Measurements from ENCODE around the gene ATP5F1D. TPM values are rescaled to one million over a fixed set of nuclear protein-coding genes. Genes with fewer than 3 reads are reported as not detected.

Gene ATP5F1D
- total and polyA plus RNA-seq, 4 donors, result 27.1 to 266 (median 187) TPM

GRCh38 chr19:1236576-1236975, 5.0 kb upstream of the ATP5F1D start:
- H3K4me1 ChIP-seq (ENCODE audit: control insufficient read depth in 5 of 5, insufficient read depth in 5 of 5, low read length in 5 of 5), result peaks cover 0 to 34% (median 12%) of the 10 kb centered on the region in 5 donors
- no peak for TF ChIP-seq CTCF (IDR thresholded peaks at IDR 0.05; ENCODE audit: control extremely low read depth, extremely low read depth)
- no peak overlapping the region for H3K9ac ChIP-seq (ENCODE audit: insufficient read depth in 1 of 2, low read length in 2 of 2)
- 21 to 62% methylated on average over 5 to 39 of the region's 42 CpGs for WGBS, 2 donors
- no peak overlapping the region for H3K4me3 ChIP-seq
- no peaks in the 10 kb centered on the region for H3K36me3 ChIP-seq (ENCODE audit: control insufficient read depth in 4 of 4, insufficient read depth in 4 of 4, low read length in 4 of 4)
- no peaks in the 10 kb centered on the region for H3K9me3 ChIP-seq (ENCODE audit: control insufficient read depth in 4 of 4, insufficient read depth in 3 of 4, low read length in 3 of 4)
- peak in 1 of 3 donors; percentile 6 for DNase-seq
- no peaks in the 10 kb centered on the region for H3K27me3 ChIP-seq (ENCODE audit: control insufficient read depth in 3 of 3, insufficient read depth in 3 of 3, low read length in 2 of 3)
- no peak for ATAC-seq (ENCODE audit: insufficient read depth, low FRiP score)
- H3K27ac ChIP-seq (ENCODE audit: low read depth in 1 of 2, low read length in 1 of 2), result no peak overlapping the region

GRCh38 chr19:1237027-1237659, 4.4 kb upstream of the ATP5F1D start:
- Histone ChIP-seq H3K4me3 (peak overlapping the region; percentile 29), H3K9me3 (ENCODE audit: control insufficient read depth in 4 of 4, insufficient read depth in 3 of 4, low read length in 3 of 4) (no peaks in the 10 kb centered on the region), H3K36me3 (ENCODE audit: control insufficient read depth in 4 of 4, insufficient read depth in 4 of 4, low read length in 4 of 4) (no peaks in the 10 kb centered on the region), H3K4me1 (ENCODE audit: control insufficient read depth in 5 of 5, insufficient read depth in 5 of 5, low read length in 5 of 5) (peaks cover 0 to 33% (median 12%) of the 10 kb centered on the region in 5 donors), H3K9ac (ENCODE audit: insufficient read depth in 1 of 2, low read length in 2 of 2) (no peak overlapping the region), H3K27me3 (ENCODE audit: control insufficient read depth in 3 of 3, insufficient read depth in 3 of 3, low read length in 2 of 3) (no peaks in the 10 kb centered on the region), H3K27ac (ENCODE audit: low read depth in 1 of 2, low read length in 1 of 2) (no peak overlapping the region)
- DNase-seq, result peak; percentile 63 to 72 (median 68)
- TF ChIP-seq CTCF (IDR thresholded peaks at IDR 0.05; ENCODE audit: control extremely low read depth, extremely low read depth), result no peak
- WGBS, 2 donors, result 1 to 2% methylated on average over 32 to 60 of the region's 60 CpGs
- ATAC-seq (ENCODE audit: insufficient read depth, low FRiP score), result no peak

GRCh38 chr19:1237754-1238368, 3.7 kb upstream of the ATP5F1D start, which contains the start of gene CBARP:
TSS of gene CBARP (minus strand) at chr19:1238005. CDS start at chr19:1236100, 1,905 bp downstream.
- Histone ChIP-seq H3K4me3 (peak within 1 kb of the TSS; percentile 29), H3K27me3 (ENCODE audit: control insufficient read depth in 3 of 3, insufficient read depth in 3 of 3, low read length in 2 of 3) (no peaks in the 10 kb centered on the region), H3K4me1 (ENCODE audit: control insufficient read depth in 5 of 5, insufficient read depth in 5 of 5, low read length in 5 of 5) (peaks cover 0 to 30% (median 7%) of the 10 kb centered on the region in 5 donors), H3K9ac (ENCODE audit: insufficient read depth in 1 of 2, low read length in 2 of 2) (no peak within 1 kb of the TSS), H3K27ac (ENCODE audit: low read depth in 1 of 2, low read length in 1 of 2) (peak within 1 kb of the TSS in 1 of 2 donors; percentile 18), H3K36me3 (ENCODE audit: control insufficient read depth in 4 of 4, insufficient read depth in 4 of 4, low read length in 4 of 4) (no peaks in the 10 kb centered on the region), H3K9me3 (ENCODE audit: control insufficient read depth in 4 of 4, insufficient read depth in 3 of 4, low read length in 3 of 4) (no peaks in the 10 kb centered on the region)
- no peak for TF ChIP-seq CTCF (IDR thresholded peaks at IDR 0.05; ENCODE audit: control extremely low read depth, extremely low read depth)
- DNase-seq, result peak in 2 of 3 donors; percentile 29 to 62
- WGBS, 2 donors, result 1% methylated on average over 44 to 87 of the region's 87 CpGs
- ATAC-seq (ENCODE audit: insufficient read depth, low FRiP score), result no peak
